GM21447 (cell line): ENCODE results near the gene S100A3.

Experiments used
- ATAC-seq: cut with Tn5 transposase; IDR thresholded peaks from one replicate; pipeline ENCODE4 v1.9.1; 2021; ENCODE audit not compliant: unreplicated experiment

S100A3 gene

GRCh38 chr1:153513023-153513422 is 36.0 kb downstream of the S100A3 start:
- ATAC-seq = no peak

GRCh38 chr1:153510984-153511410 is 38.1 kb downstream of the S100A3 start:
- no peak for ATAC-seq

- ATAC-seq = no peak
Measured at GRCh38 chr1:153509729-153510354, 39.2 kb downstream of the S100A3 start.

- ATAC-seq = no peak
Measured at GRCh38 chr1:153509036-153509435, 40.0 kb downstream of the S100A3 start.

- no peak for ATAC-seq
Measured at GRCh38 chr1:153507926-153508583, 41.0 kb downstream of the S100A3 start.

- no peak for ATAC-seq
Measured at GRCh38 chr1:153506831-153507413, 42.1 kb downstream of the S100A3 start.

- ATAC-seq = no peak
Measured at GRCh38 chr1:153506386-153506785, 42.7 kb downstream of the S100A3 start.

GRCh38 chr1:153505576-153505975 is 43.5 kb downstream of the S100A3 start:
- ATAC-seq = no peak

- ATAC-seq = no peak
Measured at GRCh38 chr1:153503766-153504165, 45.3 kb downstream of the S100A3 start.

GRCh38 chr1:153498746-153499145 is 50.3 kb downstream of the S100A3 start:
- no peak for ATAC-seq
